H9 (cell line): ENCODE data around the gene FRK. TPM values are rescaled to one million over a fixed set of nuclear protein-coding genes. Genes with fewer than 3 reads are reported as not detected.
"Not testable (repeated sequence)": the region's sequence is repeated elsewhere in the genome, so short reads cannot be mapped to it uniquely, and the experiment has no call there.

Experiments used
- DNase-seq: peaks from one replicate; pipeline ENCODE4 v3.0.0-alpha.2; 2017
- H2AFZ ChIP-seq: one replicate; pipeline ENCODE4 v1.6.1; 2013; ENCODE audit warnings: mild to moderate bottlenecking, low read length, control low read depth, moderate library complexity
- H2AK5ac ChIP-seq: 2 replicates; pipeline ENCODE4 v1.6.1; 2013; ENCODE audit warnings: low read length, control low read depth, mixed read lengths; ENCODE audit not compliant: insufficient read length
- H2BK120ac ChIP-seq: one replicate; pipeline ENCODE4 v1.6.1; 2013; ENCODE audit warnings: low read depth, mild to moderate bottlenecking, low read length, control low read depth, inconsistent platforms; ENCODE audit not compliant: poor library complexity, severe bottlenecking
- H2BK12ac ChIP-seq: 2 replicates; pipeline ENCODE4 v1.6.1; 2013; ENCODE audit warnings: low read length, control low read depth, mixed read lengths, low read depth; ENCODE audit not compliant: insufficient read length
- H2BK15ac ChIP-seq: 2 replicates; pipeline ENCODE4 v1.6.1; 2013; ENCODE audit warnings: low read depth, low read length, control low read depth
- H2BK20ac ChIP-seq: one replicate; pipeline ENCODE4 v1.6.1; 2013; ENCODE audit warnings: low read depth, mild to moderate bottlenecking, low read length, control low read depth, inconsistent platforms; ENCODE audit not compliant: poor library complexity, severe bottlenecking
- H2BK5ac ChIP-seq: 2 replicates; pipeline ENCODE4 v1.6.1; 2013; ENCODE audit warnings: low read length, control low read depth, mixed read lengths; ENCODE audit not compliant: insufficient read length
- H3K14ac ChIP-seq: 2 replicates; pipeline ENCODE4 v1.6.1; 2013; ENCODE audit warnings: low read length, control low read depth; ENCODE audit not compliant: insufficient read depth
- H3K18ac ChIP-seq: 2 replicates; pipeline ENCODE4 v1.6.1; 2013; ENCODE audit warnings: low read depth, mild to moderate bottlenecking, mixed read lengths, low read length, control low read depth; ENCODE audit not compliant: insufficient read length
- H3K23ac ChIP-seq: 2 replicates; pipeline ENCODE4 v1.6.1; 2013; ENCODE audit warnings: low read length, control low read depth, mixed read lengths, low read depth; ENCODE audit not compliant: insufficient read length
- H3K23me2 ChIP-seq: 2 replicates; pipeline ENCODE4 v1.6.1; 2013; ENCODE audit warnings: low read depth, mild to moderate bottlenecking, mixed read lengths, low read length, control low read depth; ENCODE audit not compliant: insufficient read length, poor library complexity, severe bottlenecking
- H3K27ac ChIP-seq: 2 replicates; pipeline ENCODE4 v1.5.1; 2013; ENCODE audit warnings: low read length, control low read depth, mixed read lengths, low read depth; ENCODE audit not compliant: insufficient read length
- H3K27me3 ChIP-seq: 2 replicates; pipeline ENCODE4 v1.6.1; 2013; ENCODE audit warnings: low read length, control low read depth, inconsistent platforms; ENCODE audit not compliant: insufficient read depth
- H3K4ac ChIP-seq: 2 replicates; pipeline ENCODE4 v1.6.1; 2013; ENCODE audit warnings: low read depth, mild to moderate bottlenecking, control low read depth, inconsistent platforms, low read length, moderate library complexity
- H3K4me1 ChIP-seq: 2 replicates; pipeline ENCODE4 v1.6.1; 2013; ENCODE audit warnings: low read length, control low read depth, inconsistent platforms; ENCODE audit not compliant: insufficient read depth
- H3K4me2 ChIP-seq: 2 replicates; pipeline ENCODE4 v1.6.1; 2013; ENCODE audit warnings: low read length, control low read depth, mixed read lengths; ENCODE audit not compliant: insufficient read length, insufficient read depth
- H3K56ac ChIP-seq: 2 replicates; pipeline ENCODE4 v1.6.1; 2013; ENCODE audit warnings: low read depth, mild to moderate bottlenecking, mixed read lengths, low read length, control low read depth; ENCODE audit not compliant: insufficient read length
- H3K79me1 ChIP-seq: 2 replicates; pipeline ENCODE4 v1.6.1; 2013; ENCODE audit warnings: low read depth, mild to moderate bottlenecking, moderate library complexity, low read length, control low read depth, inconsistent platforms; ENCODE audit not compliant: insufficient read depth, poor library complexity, severe bottlenecking
- H3K79me2 ChIP-seq: 2 replicates; pipeline ENCODE4 v1.6.1; 2013; ENCODE audit warnings: low read length, control low read depth, inconsistent platforms; ENCODE audit not compliant: insufficient read depth
- H3K9ac ChIP-seq: 2 replicates; pipeline ENCODE4 v1.6.1; 2013; ENCODE audit warnings: low read length, control low read depth, mixed read lengths; ENCODE audit not compliant: insufficient read length; ENCODE audit errors: extremely low read depth
- H3K9me3 ChIP-seq: one replicate; pipeline ENCODE4 v1.6.1; 2013; ENCODE audit warnings: low read depth, low read length, inconsistent platforms; ENCODE audit not compliant: control insufficient read depth
- H3T11ph ChIP-seq: one replicate; pipeline ENCODE4 v1.6.1; 2013; ENCODE audit warnings: mild to moderate bottlenecking, low read length, control low read depth, inconsistent platforms
- H4K20me1 ChIP-seq: one replicate; pipeline ENCODE4 v1.6.1; 2013; ENCODE audit not compliant: control insufficient read depth, insufficient read length, insufficient read depth
- H4K5ac ChIP-seq: 2 replicates; pipeline ENCODE4 v1.6.1; 2013; ENCODE audit warnings: low read depth, mild to moderate bottlenecking, mixed read lengths, low read length, control low read depth; ENCODE audit not compliant: insufficient read length
- H4K8ac ChIP-seq: replicated peaks from 2 replicates; pipeline ENCODE4 v1.6.1; 2013; ENCODE audit warnings: low read length, control low read depth, mixed read lengths, low read depth; ENCODE audit not compliant: insufficient read length
- H4K91ac ChIP-seq: 2 replicates; pipeline ENCODE4 v1.6.1; 2013; ENCODE audit warnings: low read depth, mild to moderate bottlenecking, moderate library complexity, mixed read lengths, low read length, control low read depth; ENCODE audit not compliant: insufficient read length
- H3K27ac Mint-ChIP-seq, 3 experiments: 2 replicates in 2 of 3; 3 replicates in 1 of 3; pipeline ENCODE4 v1.8.0; 2020 to 2021; ENCODE audit warnings: mixed read lengths in 3 of 3, mild to moderate bottlenecking in 1 of 3, moderate library complexity in 1 of 3
- H3K27me3 Mint-ChIP-seq: 2 replicates; pipeline ENCODE4 v1.8.0; 2021; ENCODE audit warnings: low read depth, mild to moderate bottlenecking, moderate library complexity, mixed read lengths
- H3K36me3 Mint-ChIP-seq, 3 experiments: 2 replicates in 2 of 3; 3 replicates in 1 of 3; pipeline ENCODE4 v1.8.0; 2020 to 2021; ENCODE audit warnings: low read depth in 3 of 3, mixed read lengths in 3 of 3; ENCODE audit not compliant: insufficient read depth in 1 of 3
- H3K4me1 Mint-ChIP-seq, 2 experiments: 2 replicates each; pipeline ENCODE4 v1.8.0; 2020; ENCODE audit warnings: mixed read lengths in 2 of 2
- H3K4me3 Mint-ChIP-seq, 2 experiments: 2 replicates in 1 of 2; 3 replicates in 1 of 2; pipeline ENCODE4 v1.8.0; 2020 to 2021; ENCODE audit warnings: mild to moderate bottlenecking in 2 of 2, mixed read lengths in 2 of 2, moderate library complexity in 1 of 2
- H3K9me3 Mint-ChIP-seq, 2 experiments: 2 replicates in 1 of 2; 3 replicates in 1 of 2; pipeline ENCODE4 v1.8.0; 2020; ENCODE audit warnings: mild to moderate bottlenecking in 2 of 2, mixed read lengths in 2 of 2, moderate library complexity in 1 of 2
- WGBS: extraction: QIAGEN DNeasy Blood & Tissue Kit; methylation state at CpG from one replicate; pipeline ENCODE4 v1.1.7; 2013; ENCODE audit warnings: missing lambda C conversion rate, low lambda C conversion rate, mixed read lengths; ENCODE audit not compliant: insufficient read length; ENCODE audit errors: extremely low coverage; 5-methylcytosine and 5-hydroxymethylcytosine counted together
- total RNA-seq: library from RNA; stranded (reverse); gene quantifications from 2 replicates; pipeline ENCODE4 v1.2.1, GENCODE V29; 2021
- TF ChIP-seq, protein P1 (sequence below): fragments of 200-600 bp; sonication (generic); conservative IDR thresholded peaks from 3 replicates; pipeline ENCODE4 v1.8.0; 2021; ENCODE audit warnings: antibody characterized with exemption, mild to moderate bottlenecking

FRK gene
- total RNA-seq, 1 experiment from 2014 or later, result 0.15 TPM

DNA sequence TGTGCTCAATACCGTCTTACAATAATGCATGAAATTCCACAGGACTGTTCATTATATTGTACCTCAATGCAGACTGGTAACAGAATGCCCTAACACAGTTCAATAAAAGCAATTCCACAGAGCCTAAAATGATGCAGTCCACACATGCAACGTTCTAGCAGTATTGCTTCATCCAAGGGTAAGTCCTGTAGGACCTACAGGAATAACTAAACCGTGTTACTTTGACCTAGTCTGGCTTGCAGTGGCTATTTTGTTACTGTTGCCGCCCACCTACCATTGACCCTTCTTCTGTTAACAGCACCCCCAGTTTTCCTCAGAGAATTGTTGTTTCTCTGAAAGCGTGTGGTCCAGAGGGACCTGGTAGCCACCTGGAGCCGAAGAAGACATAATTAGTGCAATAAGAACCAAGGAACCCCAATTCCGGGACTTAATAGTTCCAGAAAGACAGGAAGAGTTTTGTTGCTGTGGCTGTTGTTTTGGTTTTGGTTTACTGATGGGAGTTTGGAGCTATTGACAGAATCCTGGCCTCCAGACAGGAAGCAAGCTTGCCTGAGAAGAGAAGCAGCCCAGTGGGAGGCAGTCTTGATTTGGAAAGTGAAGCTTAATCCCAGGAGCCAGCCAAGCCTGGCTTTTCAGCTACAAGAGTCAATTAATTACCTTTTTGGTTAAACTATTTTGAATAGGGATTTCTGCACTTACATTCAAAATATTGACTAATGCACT, 91.3 kb downstream of the FRK start:
- Histone ChIP-seq H4K91ac (no peak overlapping the region), H3K56ac (no peak overlapping the region), H2BK15ac (no peak overlapping the region), H3T11ph (no peak overlapping the region), H2BK20ac (no peak overlapping the region), H4K5ac (no peak overlapping the region), H3K79me1 (no peaks in the 10 kb centered on the region), H2AFZ (peak overlapping the region; percentile 50), H2BK5ac (no peak overlapping the region), H2BK12ac (no peak overlapping the region), H3K4me2 (no peak overlapping the region), H3K23me2 (no peaks in the 10 kb centered on the region), H3K23ac (no peak overlapping the region), H3K4ac (no peak overlapping the region), H3K18ac (no peak overlapping the region), H4K20me1 (no peaks in the 10 kb centered on the region), H2BK120ac (no peak overlapping the region), H3K79me2 (no peaks in the 10 kb centered on the region), H3K9me3 (no peaks in the 10 kb centered on the region), H4K8ac (no peak overlapping the region), H2AK5ac (no peak overlapping the region), H3K4me1 (no peaks in the 10 kb centered on the region), H3K27me3 (no peaks in the 10 kb centered on the region), H3K14ac (no peak overlapping the region), H3K27ac (no peak overlapping the region), H3K9ac (no peak overlapping the region)
- peak overlapping the region; percentile 69 to 94 (median 88); a peak in 6 of 7 replicates for H3K27ac Mint-ChIP-seq
- no peak overlapping the region; a peak in 1 of 5 replicates for H3K4me3 Mint-ChIP-seq
- H3K4me1 Mint-ChIP-seq, result peaks cover 7 to 12% of the 10 kb centered on the region in 2 experiments
- no peaks in the 10 kb centered on the region for H3K9me3 Mint-ChIP-seq
- no peaks in the 10 kb centered on the region for H3K27me3 Mint-ChIP-seq
- no peaks in the 10 kb centered on the region for H3K36me3 Mint-ChIP-seq
- no CpG with 5 or more reads among the region's 7 CpGs for WGBS
- peak; percentile 50 for DNase-seq
- TF ChIP-seq, protein P1, sequence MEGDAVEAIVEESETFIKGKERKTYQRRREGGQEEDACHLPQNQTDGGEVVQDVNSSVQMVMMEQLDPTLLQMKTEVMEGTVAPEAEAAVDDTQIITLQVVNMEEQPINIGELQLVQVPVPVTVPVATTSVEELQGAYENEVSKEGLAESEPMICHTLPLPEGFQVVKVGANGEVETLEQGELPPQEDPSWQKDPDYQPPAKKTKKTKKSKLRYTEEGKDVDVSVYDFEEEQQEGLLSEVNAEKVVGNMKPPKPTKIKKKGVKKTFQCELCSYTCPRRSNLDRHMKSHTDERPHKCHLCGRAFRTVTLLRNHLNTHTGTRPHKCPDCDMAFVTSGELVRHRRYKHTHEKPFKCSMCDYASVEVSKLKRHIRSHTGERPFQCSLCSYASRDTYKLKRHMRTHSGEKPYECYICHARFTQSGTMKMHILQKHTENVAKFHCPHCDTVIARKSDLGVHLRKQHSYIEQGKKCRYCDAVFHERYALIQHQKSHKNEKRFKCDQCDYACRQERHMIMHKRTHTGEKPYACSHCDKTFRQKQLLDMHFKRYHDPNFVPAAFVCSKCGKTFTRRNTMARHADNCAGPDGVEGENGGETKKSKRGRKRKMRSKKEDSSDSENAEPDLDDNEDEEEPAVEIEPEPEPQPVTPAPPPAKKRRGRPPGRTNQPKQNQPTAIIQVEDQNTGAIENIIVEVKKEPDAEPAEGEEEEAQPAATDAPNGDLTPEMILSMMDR, result 0 out of 3 replicates have a peak, but pooled peaks have one; percentile 14

DNA sequence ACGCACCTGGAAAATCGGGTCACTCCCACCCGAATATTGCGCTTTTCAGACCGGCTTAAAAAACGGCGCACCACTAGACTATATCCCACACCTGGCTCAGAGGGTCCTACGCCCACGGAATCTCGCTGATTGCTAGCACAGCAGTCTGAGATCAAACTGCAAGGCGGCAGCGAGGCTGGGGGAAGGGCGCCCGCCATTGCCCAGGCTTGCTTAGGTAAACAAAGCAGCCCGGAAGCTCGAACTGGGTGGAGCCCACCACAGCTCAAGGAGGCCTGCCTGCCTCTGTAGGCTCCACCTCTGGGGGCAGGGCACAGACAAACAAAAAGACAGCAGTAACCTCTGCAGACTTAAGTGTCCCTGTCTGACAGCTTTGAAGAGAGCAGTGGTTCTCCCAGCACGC, 100.4 kb downstream of the FRK start:
- H3K56ac ChIP-seq, H3K79me1 ChIP-seq, H3K4ac ChIP-seq, H3K4me1 ChIP-seq, H3K9me3 Mint-ChIP-seq, H3K23ac ChIP-seq, H2BK15ac ChIP-seq, H4K5ac ChIP-seq, H3K27ac ChIP-seq, H2BK20ac ChIP-seq, H3K9me3 ChIP-seq, H3K27me3 ChIP-seq, H4K8ac ChIP-seq, H3K27me3 Mint-ChIP-seq, H2BK120ac ChIP-seq, H4K20me1 ChIP-seq, H2BK12ac ChIP-seq, H3K36me3 Mint-ChIP-seq, H2BK5ac ChIP-seq, H4K91ac ChIP-seq, DNase-seq, H3K9ac ChIP-seq, H2AFZ ChIP-seq, H2AK5ac ChIP-seq, H3K4me2 ChIP-seq, H3K4me1 Mint-ChIP-seq, H3K79me2 ChIP-seq, H3K27ac Mint-ChIP-seq, H3K18ac ChIP-seq, H3T11ph ChIP-seq, H3K14ac ChIP-seq, H3K23me2 ChIP-seq: not testable (repeated sequence)
- no CpG with 5 or more reads among the region's 17 CpGs for WGBS
- peak overlapping the region in 1 of 2 experiments; percentile 39; a peak in 2 of 5 replicates for H3K4me3 Mint-ChIP-seq
